ENCODE measurements around the gene GRM2. TPM values are rescaled to one million over a fixed set of nuclear protein-coding genes. Genes with fewer than 3 reads are reported as not detected.

GRM2 gene
- total RNA-seq, 1 experiment from 2014 or later, result 5.6 TPM

- intact Hi-C loops (cut with micrococcal nuclease; ENCODE audit: unreplicated experiment), result no loop called here
- TF ChIP-seq CTCF (conservative IDR thresholded peaks at IDR 0.05; ENCODE audit: low read depth, low read length) (0 out of 2 replicates have a peak, but pooled peaks have one; percentile 21), EZH2 (IDR thresholded peaks at IDR 0.05; ENCODE audit: borderline replicate concordance, low read depth, low read length, poor library complexity, severe bottlenecking) (no peak)
- ChIA-PET CTCF (no interaction called here), POLR2A (ENCODE audit: low non-redundant PET) (no interaction called here)
- Histone ChIP-seq H3K9me3 (ENCODE audit: low read depth, low read length, poor library complexity, severe bottlenecking) (no peaks in the 10 kb centered on the region), H3K36me3 (ENCODE audit: insufficient read depth, low read length, poor library complexity, severe bottlenecking) (no peaks in the 10 kb centered on the region), H3K4me3 (ENCODE audit: low read depth, low read length, poor library complexity, severe bottlenecking) (no peak overlapping the region), H3K27ac (ENCODE audit: low read depth, low read length, poor library complexity, severe bottlenecking) (no peak overlapping the region), H3K4me1 (ENCODE audit: insufficient read depth, low read length, poor library complexity, severe bottlenecking) (no peaks in the 10 kb centered on the region), H3K27me3 (replicated peaks; ENCODE audit: insufficient read depth, low read depth, low read length, poor library complexity) (no peaks in the 10 kb centered on the region)
- BruUV-seq (replicated peaks), result no TSS peak
- no peak for DNase-seq (ENCODE audit: low spot score)
These were observed 15.5 kb downstream of the GRM2 start for GRCh38 chr3:51722362-51722761.

GRCh38 chr3:51727500-51727899, 20.6 kb downstream of the GRM2 start:
- Histone ChIP-seq H3K27ac (ENCODE audit: low read depth, low read length, poor library complexity, severe bottlenecking) (no peak overlapping the region), H3K4me1 (ENCODE audit: insufficient read depth, low read length, poor library complexity, severe bottlenecking) (no peaks in the 10 kb centered on the region), H3K27me3 (replicated peaks; ENCODE audit: insufficient read depth, low read depth, low read length, poor library complexity) (no peaks in the 10 kb centered on the region), H3K36me3 (ENCODE audit: insufficient read depth, low read length, poor library complexity, severe bottlenecking) (no peaks in the 10 kb centered on the region), H3K9me3 (ENCODE audit: low read depth, low read length, poor library complexity, severe bottlenecking) (no peaks in the 10 kb centered on the region), H3K4me3 (ENCODE audit: low read depth, low read length, poor library complexity, severe bottlenecking) (no peak overlapping the region)
- POLR2A ChIA-PET (ENCODE audit: low non-redundant PET), result no interaction called here
- CTCF ChIA-PET, result no interaction called here
- DNase-seq (ENCODE audit: low spot score), result no peak
- intact Hi-C loops (cut with micrococcal nuclease; ENCODE audit: unreplicated experiment), result no loop called here
- BruUV-seq (replicated peaks), result no TSS peak
- TF ChIP-seq CTCF (conservative IDR thresholded peaks at IDR 0.05; ENCODE audit: low read depth, low read length), result no peak
- TF ChIP-seq EZH2 (IDR thresholded peaks at IDR 0.05; ENCODE audit: borderline replicate concordance, low read depth, low read length, poor library complexity, severe bottlenecking), result no peak

GRCh38 chr3:51729042-51729633, 22.3 kb downstream of the GRM2 start:
- Histone ChIP-seq H3K27me3 (replicated peaks; ENCODE audit: insufficient read depth, low read depth, low read length, poor library complexity) (no peaks in the 10 kb centered on the region), H3K27ac (ENCODE audit: low read depth, low read length, poor library complexity, severe bottlenecking) (no peak overlapping the region), H3K36me3 (ENCODE audit: insufficient read depth, low read length, poor library complexity, severe bottlenecking) (no peaks in the 10 kb centered on the region), H3K9me3 (ENCODE audit: low read depth, low read length, poor library complexity, severe bottlenecking) (no peaks in the 10 kb centered on the region), H3K4me3 (ENCODE audit: low read depth, low read length, poor library complexity, severe bottlenecking) (no peak overlapping the region), H3K4me1 (ENCODE audit: insufficient read depth, low read length, poor library complexity, severe bottlenecking) (no peaks in the 10 kb centered on the region)
- BruUV-seq (replicated peaks), result no TSS peak
- CTCF ChIA-PET, result no interaction called here
- POLR2A ChIA-PET (ENCODE audit: low non-redundant PET), result no interaction called here
- DNase-seq (ENCODE audit: low spot score), result no peak
- intact Hi-C loops (cut with micrococcal nuclease; ENCODE audit: unreplicated experiment), result no loop called here
- TF ChIP-seq CTCF (conservative IDR thresholded peaks at IDR 0.05; ENCODE audit: low read depth, low read length), result no peak
- TF ChIP-seq EZH2 (IDR thresholded peaks at IDR 0.05; ENCODE audit: borderline replicate concordance, low read depth, low read length, poor library complexity, severe bottlenecking), result no peak

Measured in A673 (cell line).